H54 (cell line): ENCODE data around the gene FXYD6.

Source experiments
- DNase-seq: peaks from one replicate; pipeline ENCODE4 v3.0.0; 2011; ENCODE audit warnings: low spot score, mixed read lengths; ENCODE audit not compliant: insufficient read length
- FAIRE-seq: peaks from 3 replicates; lab custom pipeline; 2011; peaks lifted over from hg19 to GRCh38; lab: Jason Lieb, UNC
- POLR2A ChIP-seq: IDR thresholded peaks from 2 replicates; pipeline ENCODE4 v1.6.1; 2011; ENCODE audit warnings: low read depth, mild to moderate bottlenecking, low read length

The FXYD6 gene

DNA sequence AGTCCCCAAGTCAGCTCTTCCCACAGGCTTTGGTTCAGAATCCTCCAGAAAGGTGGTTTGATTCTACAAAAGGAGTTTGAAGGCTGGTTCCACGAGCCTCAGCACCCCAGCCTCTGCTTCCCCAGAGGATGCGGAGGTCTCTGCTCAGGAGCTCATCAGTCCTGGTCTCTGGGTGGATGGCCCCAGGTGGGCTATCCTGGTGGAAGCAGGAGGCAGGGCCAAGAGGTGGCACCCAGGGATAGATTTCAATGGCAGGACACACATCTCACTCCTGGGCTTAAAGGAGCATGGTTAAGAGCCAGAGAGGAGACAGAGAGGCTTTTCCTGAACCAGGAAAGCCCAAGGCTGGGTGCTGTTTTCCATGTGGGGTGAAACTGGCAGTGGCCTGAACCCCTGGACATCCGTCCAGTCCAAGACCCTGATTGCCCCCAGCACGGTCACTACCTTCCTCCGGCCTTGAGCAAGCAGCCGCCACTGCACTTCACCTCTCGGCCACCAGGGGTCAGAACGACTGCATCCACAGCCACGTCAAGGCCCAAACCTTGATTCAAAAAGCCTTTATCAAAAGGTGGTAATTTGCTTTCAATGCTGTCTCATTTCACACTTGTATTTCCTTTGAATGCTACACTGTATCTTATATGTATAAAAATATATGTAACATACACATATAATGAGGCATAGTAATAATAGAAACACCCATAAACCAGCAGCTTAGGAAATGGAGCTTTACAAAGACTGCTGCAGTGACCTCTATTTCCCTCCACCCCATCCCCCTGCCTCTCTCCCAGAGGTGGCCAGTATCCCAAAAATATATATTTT, 32.6 kb downstream of the FXYD6 start:
- TF ChIP-seq POLR2A: no peak
- DNase-seq (peak; percentile 35), FAIRE-seq (no peak)

DNA sequence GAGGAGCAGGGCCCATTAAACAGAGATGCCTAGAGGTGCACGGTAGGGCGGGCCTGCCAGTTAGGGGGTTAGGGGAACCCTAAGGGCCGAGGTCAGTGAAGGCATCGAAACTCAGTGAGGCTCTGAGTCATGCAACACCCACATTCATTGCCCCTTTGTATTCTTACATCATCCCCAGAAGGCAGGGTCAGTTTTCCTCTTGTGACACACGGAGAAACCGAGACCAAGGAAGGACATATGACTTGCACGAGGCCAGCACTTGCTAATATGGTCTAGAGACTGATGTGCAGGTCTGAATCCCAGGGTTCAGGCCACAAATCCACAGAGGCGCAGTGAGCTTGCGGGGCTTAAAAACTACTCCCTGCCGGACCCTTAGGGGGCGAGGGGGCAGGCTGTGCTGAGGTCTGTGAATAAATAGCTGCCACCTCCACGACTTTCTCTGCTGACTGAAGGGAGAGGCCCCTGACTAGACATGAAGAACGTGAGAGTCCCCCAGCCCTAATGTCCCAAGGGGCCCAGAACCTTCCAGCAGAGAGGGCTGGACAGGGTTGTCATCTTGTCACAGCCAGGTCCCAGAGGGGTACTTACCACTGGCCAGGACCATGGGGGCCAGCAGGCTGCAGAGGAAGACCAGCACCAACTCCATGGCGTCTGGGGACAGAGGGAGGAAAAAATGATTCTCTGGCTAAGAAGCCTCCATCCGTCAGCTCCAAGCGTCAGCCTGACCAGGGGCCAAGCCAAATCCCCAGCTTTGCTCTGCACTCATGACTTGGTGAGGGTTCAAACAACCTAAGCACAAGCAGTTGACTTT, 34.1 kb downstream of the FXYD6 start:
- no peak for FAIRE-seq
- DNase-seq: no peak
- TF ChIP-seq POLR2A: no peak

DNA sequence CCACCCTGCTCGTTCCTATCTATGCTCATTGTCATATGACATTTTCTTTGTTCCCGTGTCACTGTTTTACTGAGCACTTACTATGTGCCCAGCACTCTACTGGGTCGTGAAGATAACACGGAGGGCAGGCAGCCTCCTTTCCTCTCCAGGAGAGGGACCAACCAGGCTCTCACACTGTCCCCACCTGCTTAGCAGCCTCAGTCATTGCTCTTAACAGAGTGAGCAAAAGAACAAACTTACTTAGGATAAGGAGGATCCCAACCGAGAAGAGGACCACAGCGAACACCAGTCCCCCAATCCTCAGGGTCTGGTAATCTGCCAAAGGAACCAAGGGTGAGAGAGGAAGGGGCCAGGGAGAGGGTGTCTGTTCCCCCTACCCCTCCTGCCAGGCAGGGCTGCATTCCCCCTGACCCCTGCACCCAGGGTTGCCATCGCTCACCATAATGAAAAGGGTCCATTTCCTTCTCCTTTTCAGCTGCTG, 34.9 kb downstream of the FXYD6 start:
- TF ChIP-seq POLR2A: no peak
- DNase-seq: no peak
- no peak for FAIRE-seq

DNA sequence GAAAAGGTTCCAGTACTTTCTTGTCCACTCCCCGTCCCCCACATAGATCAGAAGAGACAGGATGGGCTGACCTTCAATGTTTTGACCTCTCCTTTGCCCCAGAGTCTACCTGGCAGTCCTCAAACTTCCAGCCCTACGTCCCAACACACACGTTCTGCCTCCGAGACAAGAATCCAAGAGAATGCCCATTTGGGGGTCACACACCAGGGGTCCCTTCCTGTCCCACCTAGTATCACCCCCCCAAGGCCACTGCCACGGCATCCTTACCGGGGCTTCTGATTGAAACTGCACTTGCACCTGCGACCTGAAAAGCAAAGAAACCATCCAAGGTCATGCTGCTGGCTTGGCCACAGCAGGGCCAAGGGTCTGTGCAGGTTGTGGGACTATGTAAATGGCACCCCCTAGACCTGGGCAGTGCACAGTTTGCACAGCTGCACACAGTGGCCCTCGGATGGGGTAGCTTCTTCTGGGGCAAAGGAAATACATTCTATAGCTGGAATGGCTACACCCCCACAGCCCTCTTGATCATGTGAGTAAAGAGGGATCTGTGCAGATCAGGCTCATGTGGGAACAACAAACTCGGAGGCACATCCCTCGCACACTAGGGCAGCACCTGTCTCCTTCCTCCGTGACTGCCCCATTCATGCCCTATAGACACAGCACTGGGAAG, 35.4 kb downstream of the FXYD6 start:
- no peak for FAIRE-seq
- no peak for DNase-seq
- no peak for TF ChIP-seq POLR2A

DNA sequence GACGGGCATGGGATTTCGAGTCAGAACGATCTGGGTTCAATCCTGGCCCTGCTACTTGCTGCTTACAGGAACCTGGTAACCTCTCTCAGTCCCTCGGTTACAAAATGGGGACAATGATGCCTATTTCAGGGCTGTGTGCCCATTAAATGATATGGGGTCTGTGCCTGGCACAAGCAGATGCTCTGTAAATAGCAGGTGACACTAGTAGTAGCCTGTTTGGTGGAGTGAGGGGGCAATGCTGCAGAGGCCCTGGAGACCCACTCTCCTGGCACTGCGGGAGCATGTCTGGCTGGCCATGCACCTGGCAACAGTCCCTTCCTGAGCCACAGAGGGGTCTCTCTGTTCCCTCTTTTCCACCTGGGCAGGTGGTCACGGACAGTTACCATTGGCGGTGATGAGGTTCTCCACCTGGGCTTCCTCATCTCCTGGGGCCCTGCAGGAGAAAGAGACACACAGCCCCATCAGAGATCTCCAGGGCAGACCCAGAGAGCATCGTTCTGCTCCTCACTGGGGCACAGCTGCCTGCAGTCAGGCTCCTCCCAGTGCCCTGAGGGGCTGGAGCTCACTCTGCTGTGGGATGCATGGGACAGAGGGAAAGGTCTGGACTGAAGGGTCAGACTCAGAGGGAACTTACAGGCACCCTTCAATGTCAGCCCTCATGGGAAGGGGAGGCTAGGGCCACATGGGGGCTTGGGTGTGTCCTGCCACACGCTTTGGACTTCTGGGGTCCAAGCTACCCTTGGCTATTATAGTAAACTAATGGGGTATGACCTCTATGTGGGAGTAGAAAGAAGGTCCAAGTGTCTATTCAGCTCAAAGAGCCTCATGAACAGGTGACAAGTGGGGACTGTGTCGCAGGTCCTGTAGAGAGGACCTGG, 36.3 kb downstream of the FXYD6 start:
- no peak for FAIRE-seq
- no peak for DNase-seq
- TF ChIP-seq POLR2A: no peak

DNA sequence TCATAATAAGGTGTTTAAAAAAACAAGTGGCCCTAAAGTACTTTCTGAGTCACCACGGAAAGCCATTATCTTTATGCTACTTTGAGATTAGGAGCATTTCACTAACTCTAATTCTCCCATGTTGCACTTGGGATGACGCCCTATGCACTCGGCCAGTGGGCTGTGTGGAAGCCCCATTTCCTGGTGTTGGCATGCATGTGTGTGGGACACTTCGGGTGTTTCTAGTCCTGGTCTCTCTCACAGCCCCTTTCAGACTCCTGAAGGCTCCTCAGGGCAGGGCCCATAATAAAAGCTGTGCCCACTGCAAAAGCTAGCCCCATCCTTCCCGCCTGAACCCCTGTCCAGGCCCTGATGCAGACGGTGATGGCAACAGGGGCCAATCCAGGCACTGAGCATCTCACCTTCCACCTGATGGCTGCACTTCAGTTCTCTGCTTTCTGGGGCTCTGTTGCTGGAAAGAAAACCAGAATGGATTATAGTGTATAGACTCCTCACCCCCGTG, 37.0 kb downstream of the FXYD6 start:
- FAIRE-seq (no peak), DNase-seq (no peak)
- TF ChIP-seq POLR2A: no peak

DNA sequence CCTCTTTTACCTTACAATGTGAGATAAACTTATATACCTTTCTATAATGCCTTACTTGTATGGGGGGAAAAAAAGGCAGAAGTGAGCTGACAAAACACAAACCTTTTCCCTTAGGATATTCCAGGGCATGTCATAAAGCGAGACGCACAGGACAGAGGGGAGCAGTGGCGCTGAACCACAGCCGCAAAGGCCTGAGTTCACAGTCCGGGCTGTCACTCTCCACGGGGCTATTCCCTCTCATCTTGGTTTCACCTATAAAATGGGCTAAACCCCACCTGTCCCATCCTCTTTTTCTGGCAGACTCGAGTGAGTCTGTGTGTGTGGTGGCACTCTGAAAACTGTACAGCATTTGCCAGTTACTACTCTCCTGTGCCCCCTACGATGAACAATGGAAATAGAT, 37.6 kb downstream of the FXYD6 start:
- TF ChIP-seq POLR2A: no peak
- no peak for FAIRE-seq

DNA sequence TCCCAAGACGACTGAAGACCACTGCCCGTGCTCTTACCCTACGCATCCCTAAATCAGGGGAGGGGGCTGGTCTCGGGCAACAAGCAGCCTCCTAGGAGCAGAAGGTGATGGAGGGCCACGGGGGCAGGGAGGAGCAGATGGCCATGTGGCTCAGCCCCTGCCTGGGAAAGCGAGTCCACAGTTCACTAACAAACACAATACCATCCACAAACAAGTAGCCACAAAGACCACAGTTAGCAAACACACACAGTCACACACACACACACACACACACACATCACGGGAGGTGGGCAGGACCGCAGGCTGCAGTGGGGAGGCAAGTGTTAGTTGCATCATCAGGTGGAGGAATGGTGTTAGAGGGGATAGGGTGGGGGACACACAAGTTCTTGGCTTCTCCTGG, 38.7 kb downstream of the FXYD6 start:
- FAIRE-seq (no peak), DNase-seq (no peak)
- TF ChIP-seq POLR2A: no peak

More for the DNA sequence above, 37.6 kb downstream of the FXYD6 start:
- no peak for DNase-seq

DNA sequence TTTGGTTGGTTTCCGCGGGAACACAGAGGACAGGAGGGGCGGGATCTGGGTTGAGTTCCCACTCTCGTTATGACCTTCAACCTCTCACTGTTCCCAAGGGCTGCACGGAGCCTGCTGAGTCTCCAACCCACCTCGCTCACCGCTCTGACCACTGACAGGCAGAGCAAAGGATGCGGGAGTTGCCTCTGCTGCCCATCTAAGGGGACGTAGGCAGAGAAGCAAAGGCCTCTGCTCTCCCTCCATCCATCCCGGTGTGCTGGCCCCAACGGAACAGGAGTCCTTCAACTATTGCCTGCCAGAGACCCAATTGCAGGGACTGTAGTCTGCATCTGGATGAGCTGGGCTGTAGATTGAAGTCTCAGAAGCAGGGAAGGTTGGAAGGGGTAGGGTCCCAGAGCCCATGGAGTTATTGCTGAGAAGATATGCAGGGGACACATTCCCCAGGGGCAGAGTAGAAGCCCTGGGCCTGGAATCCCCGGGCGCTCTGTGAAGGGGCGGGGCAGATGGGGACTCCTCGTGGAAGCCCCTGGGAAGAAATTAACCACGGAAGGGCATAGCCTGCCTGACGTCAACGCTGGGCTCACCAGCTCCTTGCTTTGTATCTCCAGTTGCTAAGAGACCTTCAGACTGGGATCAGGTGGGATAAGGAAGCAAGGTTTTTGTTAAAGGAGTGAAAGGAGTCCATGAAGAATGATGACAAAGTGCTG, 39.2 kb downstream of the FXYD6 start:
- DNase-seq (no peak), FAIRE-seq (no peak)
- no peak for TF ChIP-seq POLR2A

DNA sequence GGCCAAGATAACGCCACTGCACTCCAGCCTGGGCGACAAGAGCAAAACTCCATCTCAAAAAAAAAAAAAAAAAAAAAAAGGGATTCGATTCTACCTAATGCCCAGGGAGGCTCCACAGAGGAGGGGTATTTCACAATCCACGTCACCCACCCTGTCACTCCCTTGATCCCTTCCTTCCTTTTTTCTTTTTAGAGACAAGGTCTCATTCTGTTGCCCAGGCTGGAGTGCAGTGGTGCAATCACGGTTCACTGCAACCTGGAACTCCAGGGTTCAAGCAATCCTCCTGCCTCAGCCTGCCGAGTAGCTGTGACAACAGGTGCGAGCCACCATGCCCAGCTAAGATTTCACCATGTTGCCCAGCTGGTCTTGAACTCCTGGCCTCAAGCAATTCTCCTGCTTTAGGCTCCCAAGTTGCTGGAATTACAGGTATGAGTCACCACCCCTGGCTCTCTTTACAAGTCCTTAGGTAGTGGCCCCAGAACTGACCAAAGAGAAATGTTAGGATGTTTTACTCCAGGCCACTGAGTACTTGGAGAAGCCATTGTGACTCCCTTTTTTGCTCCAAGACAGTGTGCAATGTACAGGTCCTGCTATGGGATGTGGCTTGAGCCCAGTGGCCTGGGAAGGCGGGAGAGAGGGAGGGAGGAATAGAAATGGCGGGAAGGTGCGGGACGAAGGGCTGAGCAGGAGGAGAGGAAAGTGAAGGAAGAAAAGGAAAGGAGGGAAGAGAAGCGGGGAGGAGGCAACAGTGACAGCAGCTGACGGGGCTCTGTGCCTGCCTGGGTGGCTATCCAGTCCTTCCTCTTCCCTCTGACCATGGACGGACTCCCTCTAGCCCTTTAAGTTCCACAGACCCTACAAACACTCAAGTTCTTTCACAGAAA, 40.1 kb downstream of the FXYD6 start:
- DNase-seq: no peak
- TF ChIP-seq POLR2A: no peak
- no peak for FAIRE-seq

DNA sequence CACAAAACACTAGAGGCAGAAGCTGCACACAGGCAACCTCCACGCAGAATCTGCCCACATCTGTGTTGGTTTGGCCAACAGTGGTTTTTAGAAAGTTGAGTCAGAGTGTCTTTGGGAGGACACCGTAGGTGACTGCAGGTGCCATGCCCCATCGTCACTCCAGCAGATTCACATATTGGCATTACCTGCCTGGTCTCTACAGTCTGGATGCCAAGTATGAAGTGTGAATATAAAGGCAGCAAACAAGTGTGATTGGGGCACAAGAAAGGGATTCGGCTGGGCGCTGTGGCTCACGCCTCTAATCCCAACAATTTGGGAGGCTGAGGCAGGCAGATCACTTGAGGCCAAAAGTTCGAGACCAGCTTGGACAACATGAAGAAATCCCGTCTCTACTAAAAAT, 40.9 kb downstream of the FXYD6 start:
- FAIRE-seq: no peak
- DNase-seq: no peak
- TF ChIP-seq POLR2A: no peak

DNA sequence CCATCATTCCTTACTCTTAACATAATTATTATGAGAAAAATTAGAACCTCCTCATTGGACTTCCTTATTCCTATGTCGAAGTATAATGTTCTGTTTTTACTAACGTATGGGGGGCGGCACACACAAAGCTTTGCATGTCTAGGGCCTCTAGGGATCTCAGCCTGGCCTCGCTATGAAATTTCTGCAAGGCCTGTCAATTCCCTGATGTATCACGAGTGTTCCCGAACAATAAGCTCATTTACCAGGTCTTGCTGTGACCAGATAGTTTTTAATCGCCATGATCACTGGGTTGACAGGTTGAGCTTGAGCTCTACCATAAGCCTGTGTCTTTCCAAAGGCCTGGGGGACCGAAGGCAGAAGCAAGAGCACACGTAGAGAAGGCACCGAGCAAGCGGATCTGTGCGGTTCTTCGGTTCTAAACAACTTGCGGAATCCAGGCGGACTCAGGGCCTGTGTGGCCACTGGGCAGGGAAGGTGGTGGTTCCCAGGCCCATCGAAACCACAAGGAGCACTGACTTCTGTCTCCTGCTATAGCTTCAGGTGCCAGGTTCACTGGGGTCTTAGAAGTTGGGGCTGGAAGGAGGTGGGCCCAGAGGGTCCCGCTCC, 41.5 kb downstream of the FXYD6 start:
- DNase-seq: no peak
- no peak for FAIRE-seq
- no peak for TF ChIP-seq POLR2A
